GM12878 (cell line): ENCODE measurements around the gene XPO5. TPM values are rescaled to one million over a fixed set of nuclear protein-coding genes. Genes with fewer than 3 reads are reported as not detected.

Experiments used
- ATAC-seq: fragments of 200-7000 bp; cut with Tn5 transposase; 3 replicates; pipeline ENCODE4 v1.9.1; 2020; ENCODE audit warnings: mild to moderate bottlenecking, moderate library complexity
- BruUV-seq: library from RNA; stranded (reverse); fragments of 400-500 nt; replicated peaks from 2 replicates; lab custom pipeline; 2021; lab: Mats Ljungman, UMichigan
- CTCF ChIA-PET: fragments of 300-600 bp; sonication (Branson Sonifier 250); formaldehyde crosslinking; extraction: SDS; loops from one replicate; lab custom pipeline; 2021; ENCODE audit warnings: inconsistent platforms; lab: Yijun Ruan, JAX
- POLR2A ChIA-PET: fragments of 350-600 bp; formaldehyde crosslinking; extraction: SDS; loops from one replicate; lab custom pipeline; 2021; ENCODE audit warnings: inconsistent platforms; lab: Charles Lee
- RAD21 ChIA-PET: fragments of 300-600 bp; sonication (Branson Sonifier 250); formaldehyde crosslinking; loops from one replicate; lab custom pipeline; 2023; ENCODE audit warnings: antibody characterized with exemption; ENCODE audit not compliant: unreplicated experiment; lab: Charles Lee
- SMC1A ChIA-PET: fragments of 300-600 bp; sonication (Branson Sonifier 250); formaldehyde crosslinking; loops from one replicate; lab custom pipeline; 2023; ENCODE audit not compliant: unreplicated experiment, uncharacterized antibody; lab: Charles Lee
- DNase-seq: peaks from one replicate; pipeline ENCODE4 v3.0.0-alpha.2; 2011; ENCODE audit warnings: low read depth, low spot score
- FAIRE-seq: peaks from 3 replicates; lab custom pipeline; 2011; peaks lifted over from hg19 to GRCh38; lab: Jason Lieb, UNC
- H2AFZ ChIP-seq: 2 replicates; pipeline ENCODE4 v1.6.0; 2011; ENCODE audit warnings: low read depth, low read length, control low read depth; ENCODE audit not compliant: control insufficient read depth
- H3K27ac ChIP-seq: 2 replicates; pipeline ENCODE4 v1.5.1; 2011; ENCODE audit warnings: control low read depth; ENCODE audit not compliant: control insufficient read depth, insufficient read depth
- H3K27me3 ChIP-seq, 2 experiments: replicated peaks in 1 of 2; 2 replicates each; pipeline versions ENCODE4 v1.6.0 to v1.6.1; 2011; ENCODE audit warnings: low read length in 1 of 2; ENCODE audit not compliant: control insufficient read depth in 2 of 2, insufficient read depth in 2 of 2
- H3K36me3 ChIP-seq, 2 experiments: 2 replicates each; pipeline ENCODE4 v1.5.1; 2011; ENCODE audit warnings: low read length in 1 of 2; ENCODE audit not compliant: control insufficient read depth in 2 of 2, insufficient read depth in 2 of 2
- H3K4me1 ChIP-seq: 2 replicates; pipeline ENCODE4 v1.6.1; 2011; ENCODE audit warnings: mild to moderate bottlenecking, low read length, moderate library complexity, mixed read lengths; ENCODE audit not compliant: control insufficient read depth, insufficient read depth
- H3K4me2 ChIP-seq: 2 replicates; pipeline ENCODE4 v1.6.0; 2011; ENCODE audit warnings: control low read depth; ENCODE audit not compliant: control insufficient read depth, insufficient read depth
- H3K4me3 ChIP-seq: fragments of 200-600 bp; sonication (generic); 2 replicates; pipeline ENCODE4 v1.5.1; 2016
- H3K79me2 ChIP-seq: 2 replicates; pipeline ENCODE4 v1.6.0; 2011; ENCODE audit warnings: low read length; ENCODE audit not compliant: control insufficient read depth, insufficient read depth
- H3K9ac ChIP-seq: 2 replicates; pipeline ENCODE4 v1.8.0; 2011; ENCODE audit warnings: low read length, control low read depth, mixed read lengths; ENCODE audit not compliant: control insufficient read depth, insufficient read depth
- H3K9me3 ChIP-seq: replicated peaks from 3 replicates; pipeline ENCODE4 v1.5.1; 2011; ENCODE audit warnings: mild to moderate bottlenecking, low read length; ENCODE audit not compliant: control insufficient read depth, insufficient read depth
- H4K20me1 ChIP-seq: 2 replicates; pipeline ENCODE4 v1.6.0; 2011; ENCODE audit not compliant: control insufficient read depth, insufficient read depth
- BCL11A ChIP-seq: IDR thresholded peaks from 2 replicates; pipeline ENCODE4 v1.6.1; 2011; ENCODE audit warnings: low read depth, low read length
- MXI1 ChIP-seq: fragments of 150-350 bp; IDR thresholded peaks from 2 replicates; pipeline ENCODE4 v1.6.1; 2011; ENCODE audit warnings: low read depth, mild to moderate bottlenecking, inconsistent platforms, low read length, improper control_type of control experiment
- NR2C1 ChIP-seq: fragments of 450-650 bp; IDR thresholded peaks from 2 replicates; pipeline ENCODE4 v1.6.1; 2017; ENCODE audit warnings: antibody characterized with exemption, mild to moderate bottlenecking, moderate library complexity
- PRDM15 ChIP-seq: fragments of 450-650 bp; formaldehyde crosslinking; IDR thresholded peaks from 2 replicates; pipeline ENCODE4 v1.4.0; 2020; ENCODE audit warnings: mild to moderate bottlenecking, moderate library complexity
- RELB ChIP-seq: fragments of 450-650 bp; IDR thresholded peaks from 2 replicates; pipeline ENCODE4 v1.6.1; 2017; ENCODE audit warnings: low read depth, mild to moderate bottlenecking, moderate library complexity
- SMAD5 ChIP-seq: IDR thresholded peaks from 2 replicates; pipeline ENCODE4 v1.6.1; 2016; ENCODE audit warnings: antibody characterized with exemption, low read depth
- SPI1 ChIP-seq: IDR thresholded peaks from 2 replicates; pipeline ENCODE4 v1.6.1; 2011; ENCODE audit warnings: low read depth, mild to moderate bottlenecking, low read length, moderate library complexity, borderline replicate concordance; ENCODE audit not compliant: insufficient read depth
- YBX1 ChIP-seq: fragments of 450-650 bp; IDR thresholded peaks from 2 replicates; pipeline ENCODE4 v1.6.1; 2016; ENCODE audit warnings: antibody characterized with exemption
- ZNF384 ChIP-seq: IDR thresholded peaks from 2 replicates; pipeline ENCODE4 v1.6.1; 2012; ENCODE audit warnings: low read depth, mild to moderate bottlenecking, low read length, improper control_type of control experiment, borderline replicate concordance
- WGBS: methylation state at CpG from one replicate; pipeline ENCODE4 v1.1.6; 2016; ENCODE audit warnings: low lambda C conversion rate; ENCODE audit not compliant: insufficient replicate concordance, insufficient coverage; ENCODE audit errors: missing lambda C conversion rate; 5-methylcytosine and 5-hydroxymethylcytosine counted together
- in situ Hi-C: fragments of 300-500 bp; cut with MboI; formaldehyde crosslinking; loops from 9 replicates; pipeline ENCODE4 v1.14.3; 2018; ENCODE audit warnings: mixed read lengths
- intact Hi-C: fragments of 100-400 bp; cut with micrococcal nuclease; formaldehyde crosslinking; loops from one replicate; pipeline ENCODE4 v1.14.2; 2022; ENCODE audit not compliant: unreplicated experiment
- polyA plus RNA-seq, 11 experiments: library from polyadenylated mRNA; depleted of rRNA in 4 of 11; unstranded in 6 of 11; stranded (reverse) in 5 of 11; fragments of >200 nt; fragmentation: Nextera tagmentation in 4 of 11; fragmentation: Illumina TruSeq in 1 of 11; extraction: Ambion mirVana in 4 of 11; extraction: Trizol in 1 of 11; gene quantifications; 1 replicate in 1 of 11; 2 replicates in 10 of 11; pipeline versions ENCODE4 v1.2.1 to v1.2.3, GENCODE V29; 2011 to 2016; ENCODE audit warnings: inconsistent platforms in 2 of 11, missing spikeins in 2 of 11, low read depth in 1 of 11
- total RNA-seq, 4 experiments: library from RNA; depleted of rRNA in 3 of 4; stranded (reverse); fragments of >200 nt in 3 of 4; fragmentation: Illumina TruSeq in 1 of 4; extraction: Trizol in 1 of 4; gene quantifications; 2 replicates each; pipeline versions ENCODE4 v1.2.1 to v1.2.3, GENCODE V29; 2013 to 2021
- TF ChIP-seq, protein P1 (sequence below): IDR thresholded peaks from 2 replicates; pipeline ENCODE4 v1.6.1; 2012; ENCODE audit warnings: low read length, inconsistent platforms
- TF ChIP-seq, protein P2 (sequence below): fragments of 450-650 bp; IDR thresholded peaks from 2 replicates; pipeline ENCODE4 v1.6.1; 2018; ENCODE audit warnings: borderline replicate concordance, mild to moderate bottlenecking; ENCODE audit not compliant: partially characterized antibody
- TF ChIP-seq, protein P3 (sequence below): fragments of 450-650 bp; IDR thresholded peaks from 2 replicates; pipeline ENCODE4 v1.6.1; 2016; ENCODE audit warnings: mild to moderate bottlenecking

XPO5 gene
- total and polyA plus RNA-seq, 10 of the 15 experiments (the other 5 are each of a cell fraction or from before 2014, with no cell fraction given): 11.3 to 76.0 (median 41.6) TPM

- H3K4me3 ChIP-seq: no peak overlapping the region
- ChIA-PET RAD21 (interaction anchor here (0.7 to 3.3 kb wide), 18 partner anchors 10 to 332 kb away, joined by 3 to 44 read pairs (median 4); partner anchors contain the start of genes DLK2 and DNPH1), CTCF (interaction anchor here (0.6 to 6.8 kb wide), 62 partner anchors 10 to 573 kb away, joined by 3 to 70 read pairs (median 5); partner anchors contain the start of genes ABCC10, CRIP3, DLK2 and PEX6), POLR2A (interaction anchor here (0.6 to 0.9 kb wide), 2 partner anchors 45 to 119 kb away, joined by 3 to 5 read pairs; no protein-coding TSS in a partner anchor), SMC1A (interaction anchor here (0.6 to 3.4 kb wide), 23 partner anchors 11 to 364 kb away, joined by 3 to 16 read pairs (median 3); partner anchors contain the start of genes POLR1C and YIPF3)
- H3K4me1 ChIP-seq: peaks cover 4% of the 10 kb centered on the region; the same call in 1 of the 2 replicates
- H3K27ac ChIP-seq: no peak overlapping the region
- BruUV-seq: no TSS peak
- FAIRE-seq (no peak), ATAC-seq (no peak), DNase-seq (no peak)
- H3K9ac ChIP-seq: no peak overlapping the region
- H3K9me3 ChIP-seq: no peaks in the 10 kb centered on the region
- no peak overlapping the region for H2AFZ ChIP-seq
- H4K20me1 ChIP-seq: no peaks in the 10 kb centered on the region
- peaks cover 0 to 2% of the 10 kb centered on the region in 2 experiments; a peak in 1 of 4 replicates for H3K27me3 ChIP-seq
- no peaks in the 10 kb centered on the region for H3K79me2 ChIP-seq
- H3K4me2 ChIP-seq: no peak overlapping the region
- intact Hi-C loops: loop anchor here (1.0 to 5.0 kb wide), 3 partner anchors 51 to 243 kb away; partner anchors contain the start of gene DLK2
- WGBS: 25% methylated on average over 3 of the region's 3 CpGs
- peaks cover 4 to 25% of the 10 kb centered on the region in 2 experiments; a peak in 3 of 4 replicates for H3K36me3 ChIP-seq
- in situ Hi-C loops: loop anchor here (5.0 kb wide), 1 partner anchor 249 kb away; no protein-coding TSS in a partner anchor
- TF ChIP-seq ZNF384 (no peak), NR2C1 (no peak), YBX1 (no peak), RELB (no peak), SMAD5 (no peak), PRDM15 (no peak), SPI1 (no peak), MXI1 (no peak), BCL11A (no peak)
- TF ChIP-seq, protein P1, sequence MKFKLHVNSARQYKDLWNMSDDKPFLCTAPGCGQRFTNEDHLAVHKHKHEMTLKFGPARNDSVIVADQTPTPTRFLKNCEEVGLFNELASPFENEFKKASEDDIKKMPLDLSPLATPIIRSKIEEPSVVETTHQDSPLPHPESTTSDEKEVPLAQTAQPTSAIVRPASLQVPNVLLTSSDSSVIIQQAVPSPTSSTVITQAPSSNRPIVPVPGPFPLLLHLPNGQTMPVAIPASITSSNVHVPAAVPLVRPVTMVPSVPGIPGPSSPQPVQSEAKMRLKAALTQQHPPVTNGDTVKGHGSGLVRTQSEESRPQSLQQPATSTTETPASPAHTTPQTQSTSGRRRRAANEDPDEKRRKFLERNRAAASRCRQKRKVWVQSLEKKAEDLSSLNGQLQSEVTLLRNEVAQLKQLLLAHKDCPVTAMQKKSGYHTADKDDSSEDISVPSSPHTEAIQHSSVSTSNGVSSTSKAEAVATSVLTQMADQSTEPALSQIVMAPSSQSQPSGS: no peak
- TF ChIP-seq, protein P2, sequence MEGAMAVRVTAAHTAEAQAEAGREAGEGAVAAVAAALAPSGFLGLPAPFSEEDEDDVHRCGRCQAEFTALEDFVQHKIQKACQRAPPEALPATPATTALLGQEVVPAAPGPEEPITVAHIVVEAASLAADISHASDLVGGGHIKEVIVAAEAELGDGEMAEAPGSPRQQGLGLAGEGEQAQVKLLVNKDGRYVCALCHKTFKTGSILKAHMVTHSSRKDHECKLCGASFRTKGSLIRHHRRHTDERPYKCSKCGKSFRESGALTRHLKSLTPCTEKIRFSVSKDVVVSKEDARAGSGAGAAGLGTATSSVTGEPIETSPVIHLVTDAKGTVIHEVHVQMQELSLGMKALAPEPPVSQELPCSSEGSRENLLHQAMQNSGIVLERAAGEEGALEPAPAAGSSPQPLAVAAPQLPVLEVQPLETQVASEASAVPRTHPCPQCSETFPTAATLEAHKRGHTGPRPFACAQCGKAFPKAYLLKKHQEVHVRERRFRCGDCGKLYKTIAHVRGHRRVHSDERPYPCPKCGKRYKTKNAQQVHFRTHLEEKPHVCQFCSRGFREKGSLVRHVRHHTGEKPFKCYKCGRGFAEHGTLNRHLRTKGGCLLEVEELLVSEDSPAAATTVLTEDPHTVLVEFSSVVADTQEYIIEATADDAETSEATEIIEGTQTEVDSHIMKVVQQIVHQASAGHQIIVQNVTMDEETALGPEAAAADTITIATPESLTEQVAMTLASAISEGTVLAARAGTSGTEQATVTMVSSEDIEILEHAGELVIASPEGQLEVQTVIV: no peak
- TF ChIP-seq, protein P3, sequence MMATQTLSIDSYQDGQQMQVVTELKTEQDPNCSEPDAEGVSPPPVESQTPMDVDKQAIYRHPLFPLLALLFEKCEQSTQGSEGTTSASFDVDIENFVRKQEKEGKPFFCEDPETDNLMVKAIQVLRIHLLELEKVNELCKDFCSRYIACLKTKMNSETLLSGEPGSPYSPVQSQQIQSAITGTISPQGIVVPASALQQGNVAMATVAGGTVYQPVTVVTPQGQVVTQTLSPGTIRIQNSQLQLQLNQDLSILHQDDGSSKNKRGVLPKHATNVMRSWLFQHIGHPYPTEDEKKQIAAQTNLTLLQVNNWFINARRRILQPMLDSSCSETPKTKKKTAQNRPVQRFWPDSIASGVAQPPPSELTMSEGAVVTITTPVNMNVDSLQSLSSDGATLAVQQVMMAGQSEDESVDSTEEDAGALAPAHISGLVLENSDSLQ: no peak
Measured at GRCh38 chr6:43506171-43506570, 69.7 kb downstream of the XPO5 start.
